Measurements from ENCODE around the gene TUBA4B.

TUBA4B gene

DNA sequence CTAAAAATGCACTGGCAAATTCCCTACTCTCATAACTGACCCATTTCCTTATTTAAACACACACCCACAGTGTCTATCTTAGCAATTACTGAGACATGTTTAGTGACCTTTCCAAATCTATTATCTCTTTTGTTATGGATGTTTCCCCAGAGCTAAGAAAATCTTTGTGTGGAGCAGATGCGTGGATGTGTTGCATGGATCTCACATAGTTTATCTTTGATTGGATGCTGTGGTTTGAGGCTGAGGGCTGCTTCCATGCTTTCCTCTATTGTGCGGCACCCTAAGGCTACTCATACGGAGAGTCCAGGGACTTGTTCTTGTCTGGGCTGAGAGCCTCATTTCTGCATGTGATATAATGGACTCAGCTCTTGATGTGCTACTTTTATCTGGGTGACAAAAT lies 18.7 kb upstream of the TUBA4B start:
- H3K4me3 ChIP-seq (ENCODE audit: low read depth, low read length): no peak overlapping the region

DNA sequence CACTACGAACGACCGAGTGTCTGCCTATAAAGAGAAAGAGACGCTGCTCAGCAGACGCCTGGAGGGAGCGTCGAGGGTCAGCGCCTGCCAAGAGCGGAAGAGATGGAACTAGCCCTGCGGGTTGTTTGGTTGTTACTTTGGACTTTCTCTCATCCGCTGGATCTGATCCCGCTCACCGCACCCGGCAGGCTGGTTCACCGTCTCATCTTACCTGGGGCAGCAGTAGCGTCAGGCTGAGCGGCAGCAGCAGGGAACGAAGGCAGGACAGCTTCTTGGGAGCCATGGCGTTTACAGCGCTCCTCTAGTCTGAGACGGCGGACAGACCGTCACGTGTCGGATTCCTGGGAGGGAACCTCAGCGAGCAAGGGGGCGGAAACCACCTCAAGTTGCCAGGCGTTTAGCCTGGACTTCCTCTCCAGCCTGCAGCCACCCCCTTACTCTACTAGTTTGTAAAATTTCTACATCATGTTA lies 9.7 kb upstream of the TUBA4B start:
- H3K36me3 ChIP-seq (ENCODE audit: control insufficient read depth in 2 of 2, insufficient read depth in 1 of 2, low read length in 2 of 2): peaks cover 0 to 38% of the 10 kb centered on the region in 2 experiments; a peak in 1 of 3 replicates
- ChIA-PET CTCF (interaction anchor here (2.0 kb wide), 1 partner anchor 52 kb away, joined by 8 read pairs; no protein-coding TSS in a partner anchor), POLR2A (interaction anchor here (0.6 kb wide), 1 partner anchor 242 kb away, joined by 3 read pairs; no protein-coding TSS in a partner anchor)
- no peak overlapping the region for H3K4me3 ChIP-seq (ENCODE audit: low read depth, low read length)
- H3K4me1 ChIP-seq (ENCODE audit: control insufficient read depth, insufficient read depth, low read length): peaks cover 5% of the 10 kb centered on the region; the same call in 1 of the 2 replicates
- TF ChIP-seq, protein P1, sequence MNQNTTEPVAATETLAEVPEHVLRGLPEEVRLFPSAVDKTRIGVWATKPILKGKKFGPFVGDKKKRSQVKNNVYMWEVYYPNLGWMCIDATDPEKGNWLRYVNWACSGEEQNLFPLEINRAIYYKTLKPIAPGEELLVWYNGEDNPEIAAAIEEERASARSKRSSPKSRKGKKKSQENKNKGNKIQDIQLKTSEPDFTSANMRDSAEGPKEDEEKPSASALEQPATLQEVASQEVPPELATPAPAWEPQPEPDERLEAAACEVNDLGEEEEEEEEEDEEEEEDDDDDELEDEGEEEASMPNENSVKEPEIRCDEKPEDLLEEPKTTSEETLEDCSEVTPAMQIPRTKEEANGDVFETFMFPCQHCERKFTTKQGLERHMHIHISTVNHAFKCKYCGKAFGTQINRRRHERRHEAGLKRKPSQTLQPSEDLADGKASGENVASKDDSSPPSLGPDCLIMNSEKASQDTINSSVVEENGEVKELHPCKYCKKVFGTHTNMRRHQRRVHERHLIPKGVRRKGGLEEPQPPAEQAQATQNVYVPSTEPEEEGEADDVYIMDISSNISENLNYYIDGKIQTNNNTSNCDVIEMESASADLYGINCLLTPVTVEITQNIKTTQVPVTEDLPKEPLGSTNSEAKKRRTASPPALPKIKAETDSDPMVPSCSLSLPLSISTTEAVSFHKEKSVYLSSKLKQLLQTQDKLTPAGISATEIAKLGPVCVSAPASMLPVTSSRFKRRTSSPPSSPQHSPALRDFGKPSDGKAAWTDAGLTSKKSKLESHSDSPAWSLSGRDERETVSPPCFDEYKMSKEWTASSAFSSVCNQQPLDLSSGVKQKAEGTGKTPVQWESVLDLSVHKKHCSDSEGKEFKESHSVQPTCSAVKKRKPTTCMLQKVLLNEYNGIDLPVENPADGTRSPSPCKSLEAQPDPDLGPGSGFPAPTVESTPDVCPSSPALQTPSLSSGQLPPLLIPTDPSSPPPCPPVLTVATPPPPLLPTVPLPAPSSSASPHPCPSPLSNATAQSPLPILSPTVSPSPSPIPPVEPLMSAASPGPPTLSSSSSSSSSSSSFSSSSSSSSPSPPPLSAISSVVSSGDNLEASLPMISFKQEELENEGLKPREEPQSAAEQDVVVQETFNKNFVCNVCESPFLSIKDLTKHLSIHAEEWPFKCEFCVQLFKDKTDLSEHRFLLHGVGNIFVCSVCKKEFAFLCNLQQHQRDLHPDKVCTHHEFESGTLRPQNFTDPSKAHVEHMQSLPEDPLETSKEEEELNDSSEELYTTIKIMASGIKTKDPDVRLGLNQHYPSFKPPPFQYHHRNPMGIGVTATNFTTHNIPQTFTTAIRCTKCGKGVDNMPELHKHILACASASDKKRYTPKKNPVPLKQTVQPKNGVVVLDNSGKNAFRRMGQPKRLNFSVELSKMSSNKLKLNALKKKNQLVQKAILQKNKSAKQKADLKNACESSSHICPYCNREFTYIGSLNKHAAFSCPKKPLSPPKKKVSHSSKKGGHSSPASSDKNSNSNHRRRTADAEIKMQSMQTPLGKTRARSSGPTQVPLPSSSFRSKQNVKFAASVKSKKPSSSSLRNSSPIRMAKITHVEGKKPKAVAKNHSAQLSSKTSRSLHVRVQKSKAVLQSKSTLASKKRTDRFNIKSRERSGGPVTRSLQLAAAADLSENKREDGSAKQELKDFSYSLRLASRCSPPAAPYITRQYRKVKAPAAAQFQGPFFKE (tag by site-specific recombination; IDR thresholded peaks at IDR 0.05; ENCODE audit: borderline replicate concordance): no peak
- TF ChIP-seq ZNF843 (tag by site-specific recombination; IDR thresholded peaks at IDR 0.05) (no peak), ZNF629 (tag by site-specific recombination; IDR thresholded peaks at IDR 0.05) (no peak), ZNF600 (tag by site-specific recombination; IDR thresholded peaks at IDR 0.05) (no peak), ZNF830 (tag by site-specific recombination; IDR thresholded peaks at IDR 0.05; ENCODE audit: low read depth) (no peak), ZNF596 (tag by site-specific recombination; IDR thresholded peaks at IDR 0.05) (no peak), SP7 (tag by site-specific recombination; IDR thresholded peaks at IDR 0.05) (no peak), ZNF426 (tag by site-specific recombination; IDR thresholded peaks at IDR 0.05) (no peak), ZNF184 (tag by site-specific recombination; IDR thresholded peaks at IDR 0.05) (no peak), ZNF214 (tag by site-specific recombination; IDR thresholded peaks at IDR 0.05; ENCODE audit: borderline replicate concordance) (no peak), RBAK (tag by site-specific recombination; IDR thresholded peaks at IDR 0.05) (no peak), ZNF777 (tag by site-specific recombination; IDR thresholded peaks at IDR 0.05; ENCODE audit: borderline replicate concordance) (no peak), ZEB2 (tag by site-specific recombination; IDR thresholded peaks at IDR 0.05) (no peak), ZNF776 (tag by site-specific recombination; IDR thresholded peaks at IDR 0.05; ENCODE audit: borderline replicate concordance) (no peak), ZNF837 (tag by site-specific recombination; IDR thresholded peaks at IDR 0.05) (no peak), ZBTB20 (tag by site-specific recombination; IDR thresholded peaks at IDR 0.05) (no peak), ZNF248 (tag by site-specific recombination; IDR thresholded peaks at IDR 0.05) (no peak)
- H3K27ac ChIP-seq (ENCODE audit: extremely low read depth, low read depth, low read length): no peak overlapping the region
- H3K9me3 ChIP-seq (ENCODE audit: control insufficient read depth, insufficient read depth, low read depth, low read length): no peaks in the 10 kb centered on the region

More for the DNA sequence above, 18.7 kb upstream of the TUBA4B start:
- Histone ChIP-seq H3K4me1 (ENCODE audit: control insufficient read depth, insufficient read depth, low read length) (no peaks in the 10 kb centered on the region; the same call in 1 of the 2 replicates), H3K9me3 (ENCODE audit: control insufficient read depth, insufficient read depth, low read depth, low read length) (no peaks in the 10 kb centered on the region), H3K36me3 (ENCODE audit: control insufficient read depth in 2 of 2, insufficient read depth in 1 of 2, low read length in 2 of 2) (peaks cover 17 to 79% of the 10 kb centered on the region in 2 experiments), H3K27ac (ENCODE audit: extremely low read depth, low read depth, low read length) (no peak overlapping the region)
- no peak for TF ChIP-seq ZNF830 (tag by site-specific recombination; IDR thresholded peaks at IDR 0.05; ENCODE audit: low read depth)
- TF ChIP-seq ZNF670 (tag by site-specific recombination; IDR thresholded peaks at IDR 0.05; ENCODE audit: low read depth): no peak
- TF ChIP-seq, protein P2, sequence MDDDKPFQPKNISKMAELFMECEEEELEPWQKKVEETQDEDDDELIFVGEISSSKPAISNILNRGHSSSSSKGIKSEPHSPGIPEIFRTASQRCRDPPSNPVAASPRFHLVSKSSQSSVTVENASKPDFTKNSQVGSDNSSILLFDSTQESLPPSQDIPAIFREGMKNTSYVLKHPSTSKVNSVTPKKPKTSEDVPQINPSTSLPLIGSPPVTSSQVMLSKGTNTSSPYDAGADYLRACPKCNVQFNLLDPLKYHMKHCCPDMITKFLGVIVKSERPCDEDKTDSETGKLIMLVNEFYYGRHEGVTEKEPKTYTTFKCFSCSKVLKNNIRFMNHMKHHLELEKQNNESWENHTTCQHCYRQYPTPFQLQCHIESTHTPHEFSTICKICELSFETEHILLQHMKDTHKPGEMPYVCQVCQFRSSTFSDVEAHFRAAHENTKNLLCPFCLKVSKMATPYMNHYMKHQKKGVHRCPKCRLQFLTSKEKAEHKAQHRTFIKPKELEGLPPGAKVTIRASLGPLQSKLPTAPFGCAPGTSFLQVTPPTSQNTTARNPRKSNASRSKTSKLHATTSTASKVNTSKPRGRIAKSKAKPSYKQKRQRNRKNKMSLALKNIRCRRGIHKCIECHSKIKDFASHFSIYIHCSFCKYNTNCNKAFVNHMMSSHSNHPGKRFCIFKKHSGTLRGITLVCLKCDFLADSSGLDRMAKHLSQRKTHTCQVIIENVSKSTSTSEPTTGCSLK (tag by site-specific recombination; IDR thresholded peaks at IDR 0.05): no peak
- TF ChIP-seq ZNF610 (tag by site-specific recombination; IDR thresholded peaks at IDR 0.05; ENCODE audit: borderline replicate concordance): no peak
- TF ChIP-seq ZNF792 (tag by site-specific recombination; IDR thresholded peaks at IDR 0.05): no peak
- no peak for TF ChIP-seq GLI4 (tag by site-specific recombination; IDR thresholded peaks at IDR 0.05)
- TF ChIP-seq YY2 (tag by site-specific recombination; IDR thresholded peaks at IDR 0.05): no peak
- TF ChIP-seq, protein P3, sequence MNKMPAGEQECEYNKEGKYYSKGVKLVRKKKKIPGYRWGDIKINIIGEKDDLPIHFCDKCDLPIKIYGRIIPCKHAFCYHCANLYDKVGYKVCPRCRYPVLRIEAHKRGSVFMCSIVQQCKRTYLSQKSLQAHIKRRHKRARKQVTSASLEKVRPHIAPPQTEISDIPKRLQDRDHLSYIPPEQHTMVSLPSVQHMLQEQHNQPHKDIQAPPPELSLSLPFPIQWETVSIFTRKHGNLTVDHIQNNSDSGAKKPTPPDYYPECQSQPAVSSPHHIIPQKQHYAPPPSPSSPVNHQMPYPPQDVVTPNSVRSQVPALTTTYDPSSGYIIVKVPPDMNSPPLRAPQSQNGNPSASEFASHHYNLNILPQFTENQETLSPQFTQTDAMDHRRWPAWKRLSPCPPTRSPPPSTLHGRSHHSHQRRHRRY (tag by site-specific recombination; IDR thresholded peaks at IDR 0.05): no peak
- TF ChIP-seq, protein P4, sequence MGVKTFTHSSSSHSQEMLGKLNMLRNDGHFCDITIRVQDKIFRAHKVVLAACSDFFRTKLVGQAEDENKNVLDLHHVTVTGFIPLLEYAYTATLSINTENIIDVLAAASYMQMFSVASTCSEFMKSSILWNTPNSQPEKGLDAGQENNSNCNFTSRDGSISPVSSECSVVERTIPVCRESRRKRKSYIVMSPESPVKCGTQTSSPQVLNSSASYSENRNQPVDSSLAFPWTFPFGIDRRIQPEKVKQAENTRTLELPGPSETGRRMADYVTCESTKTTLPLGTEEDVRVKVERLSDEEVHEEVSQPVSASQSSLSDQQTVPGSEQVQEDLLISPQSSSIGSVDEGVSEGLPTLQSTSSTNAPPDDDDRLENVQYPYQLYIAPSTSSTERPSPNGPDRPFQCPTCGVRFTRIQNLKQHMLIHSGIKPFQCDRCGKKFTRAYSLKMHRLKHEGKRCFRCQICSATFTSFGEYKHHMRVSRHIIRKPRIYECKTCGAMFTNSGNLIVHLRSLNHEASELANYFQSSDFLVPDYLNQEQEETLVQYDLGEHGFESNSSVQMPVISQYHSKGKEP (tag by site-specific recombination; IDR thresholded peaks at IDR 0.05): no peak
- CTCF ChIA-PET: interaction anchor here (0.6 to 1.0 kb wide), 2 partner anchors 61 to 251 kb away, joined by 3 read pairs; no protein-coding TSS in a partner anchor
- POLR2A ChIA-PET: no interaction called here

All from HEK293 (cell line).